Sciatic nerve (tissue), 2 donors: ENCODE results near the gene POU2AF3. TPM values are rescaled to one million over a fixed set of nuclear protein-coding genes. Genes with fewer than 3 reads are reported as not detected.
"Not testable (repeated sequence)": the region's sequence is repeated elsewhere in the genome, so short reads cannot be mapped to it uniquely, and the experiment has no call there.

Experiments used
- ATAC-seq: fragments of 200-7000 bp; cut with Tn5 transposase; one replicate; pipeline ENCODE4 v1.9.1; 2020; ENCODE audit warnings: mild to moderate bottlenecking, moderate library complexity
- DNase-seq: peaks from one replicate; pipeline ENCODE4 v3.0.0-alpha.2; 2020; ENCODE audit warnings: low spot score
- intact Hi-C: fragments of 100-400 bp; cut with DNase I; formaldehyde crosslinking; loops from one replicate; pipeline ENCODE4 v1.14.2; 2022
- total RNA-seq: library from RNA; stranded (reverse); fragmentation: NEBNext Ultra II Directional; extraction: Animal tissue kit (Norgen Biotek cat#: 25700); gene quantifications from one replicate; pipeline ENCODE4 v1.2.1, GENCODE V29; 2021
- donor health status: DM: no; HTN: no; CAD: no.
- donor health status: DM: no; HTN: no; CAD: no.

POU2AF3 gene, protein sequence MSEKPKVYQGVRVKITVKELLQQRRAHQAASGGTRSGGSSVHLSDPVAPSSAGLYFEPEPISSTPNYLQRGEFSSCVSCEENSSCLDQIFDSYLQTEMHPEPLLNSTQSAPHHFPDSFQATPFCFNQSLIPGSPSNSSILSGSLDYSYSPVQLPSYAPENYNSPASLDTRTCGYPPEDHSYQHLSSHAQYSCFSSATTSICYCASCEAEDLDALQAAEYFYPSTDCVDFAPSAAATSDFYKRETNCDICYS
- total RNA-seq: 3.1 TPM

DNA sequence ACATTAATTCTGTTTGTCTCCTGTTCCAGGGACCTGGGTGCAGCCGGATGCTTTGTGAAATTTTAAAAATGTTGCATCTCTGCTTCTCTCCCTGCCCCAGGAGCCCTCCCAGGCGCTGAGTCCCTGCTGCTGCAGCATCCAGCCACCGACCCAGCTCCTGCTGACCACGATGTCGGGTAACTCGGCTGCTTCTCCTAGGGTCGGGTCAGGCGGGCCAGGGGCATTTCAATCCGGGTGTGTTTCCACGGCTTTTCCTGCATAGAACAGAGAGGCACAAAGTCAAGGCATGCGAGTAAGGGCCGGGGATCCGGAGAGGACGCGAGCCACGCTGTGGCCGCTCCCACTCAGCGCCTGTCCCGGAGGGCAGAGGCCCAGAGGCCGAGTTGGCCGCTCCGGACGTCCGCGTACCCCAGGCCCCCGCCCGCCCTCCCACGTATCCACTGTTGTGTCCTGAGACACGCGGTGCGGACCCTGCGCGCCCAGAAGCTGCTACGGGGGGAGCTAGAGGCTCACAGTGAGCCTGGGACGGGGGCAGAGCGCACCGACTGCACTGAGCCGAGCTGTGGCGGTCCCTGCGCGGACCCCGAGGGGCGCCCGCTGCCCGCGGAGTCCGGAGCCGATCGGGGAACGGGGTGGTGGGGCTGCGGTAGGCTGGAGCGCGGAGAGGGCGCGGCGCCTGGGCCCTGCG is at the start of gene POU2AF3:
POU2AF3 (plus strand) TSS at position 134 of the 688 bp plus-strand sequence; CDS start at position 170, 36 bp downstream.
- intact Hi-C loops: no loop called here
- DNase-seq (no peak), ATAC-seq (peak; percentile 54)

DNA sequence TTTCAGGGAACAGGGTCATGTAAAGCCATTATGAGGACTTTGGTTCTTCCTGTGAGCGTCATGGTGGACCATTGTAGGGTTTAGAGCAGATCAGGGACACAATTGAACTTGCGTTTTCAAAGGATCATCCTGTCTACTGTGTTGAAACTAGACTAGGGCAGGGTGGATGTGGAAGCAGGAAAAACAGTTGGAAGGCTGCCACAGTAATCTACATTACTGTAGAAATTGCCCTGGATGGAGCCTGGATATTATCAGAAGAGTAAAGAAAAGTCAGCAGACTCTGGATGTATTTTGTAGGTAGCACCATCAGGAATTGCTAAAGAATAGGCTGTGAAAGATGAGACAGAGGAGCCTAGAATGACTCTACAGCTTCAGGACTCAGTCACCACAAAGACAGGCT is 47.4 kb upstream of the POU2AF3 start:
- intact Hi-C loops: no loop called here
- ATAC-seq (no peak), DNase-seq (no peak)

DNA sequence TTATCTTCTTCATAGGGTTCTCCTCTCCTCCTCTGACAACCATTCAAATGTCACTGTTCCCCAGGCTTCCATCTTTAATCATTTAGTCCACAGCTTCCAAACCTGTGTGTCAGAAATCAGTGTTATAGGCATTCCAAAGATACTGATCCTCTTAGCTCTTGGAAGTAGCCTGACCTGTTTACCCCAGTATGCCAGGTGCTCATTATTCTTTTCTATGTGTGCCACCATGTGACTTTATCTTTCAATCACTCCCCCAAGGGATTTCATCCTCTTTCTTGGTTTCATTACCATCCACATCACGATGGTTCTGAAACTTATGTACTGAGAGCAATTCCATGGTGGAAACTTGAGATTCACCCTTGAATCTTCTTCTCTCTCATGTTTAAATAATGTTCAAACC is 45.2 kb upstream of the POU2AF3 start:
- ATAC-seq (no peak), DNase-seq (no peak)
- intact Hi-C loops: no loop called here

DNA sequence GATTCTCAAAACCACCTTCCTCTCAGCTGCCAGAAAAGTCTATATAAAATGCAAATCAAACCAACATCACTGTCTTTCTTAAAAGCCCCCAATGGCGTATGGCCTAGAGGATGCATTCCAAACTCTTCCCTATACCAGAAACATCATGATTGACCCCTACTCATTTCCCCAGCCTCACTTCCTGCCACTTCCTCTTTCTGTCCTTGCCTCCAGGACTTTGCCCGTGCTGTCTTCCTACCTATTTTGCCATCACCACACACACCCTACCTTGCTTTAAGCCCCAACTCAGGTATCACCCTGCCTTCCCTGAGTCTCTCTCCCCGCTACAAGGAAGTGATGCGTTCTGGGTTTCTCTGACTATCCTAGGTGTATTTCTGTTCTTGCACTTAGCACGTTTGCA is 44.7 kb upstream of the POU2AF3 start:
- intact Hi-C loops: no loop called here
- ATAC-seq: no peak
- no peak for DNase-seq

DNA sequence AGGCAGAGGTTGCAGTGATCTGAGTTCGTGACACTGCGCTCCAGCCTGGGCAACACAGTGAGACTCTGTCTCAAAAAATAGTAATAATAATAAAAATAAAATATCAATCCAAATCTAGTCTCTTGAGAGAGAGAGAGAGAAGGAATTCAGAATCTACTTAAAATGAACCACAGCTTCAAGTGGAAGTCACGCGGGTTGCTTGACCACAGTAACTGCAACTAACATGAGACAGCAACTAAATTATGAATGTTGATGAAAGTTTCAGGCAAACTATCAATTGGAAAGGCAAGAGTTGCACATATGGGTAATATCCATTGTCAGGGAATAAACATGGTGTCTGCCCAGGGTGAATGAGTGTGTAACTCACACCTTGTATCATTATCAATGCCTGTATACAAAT is 40.3 kb upstream of the POU2AF3 start:
- ATAC-seq (no peak), DNase-seq (no peak)
- intact Hi-C loops: no loop called here

DNA sequence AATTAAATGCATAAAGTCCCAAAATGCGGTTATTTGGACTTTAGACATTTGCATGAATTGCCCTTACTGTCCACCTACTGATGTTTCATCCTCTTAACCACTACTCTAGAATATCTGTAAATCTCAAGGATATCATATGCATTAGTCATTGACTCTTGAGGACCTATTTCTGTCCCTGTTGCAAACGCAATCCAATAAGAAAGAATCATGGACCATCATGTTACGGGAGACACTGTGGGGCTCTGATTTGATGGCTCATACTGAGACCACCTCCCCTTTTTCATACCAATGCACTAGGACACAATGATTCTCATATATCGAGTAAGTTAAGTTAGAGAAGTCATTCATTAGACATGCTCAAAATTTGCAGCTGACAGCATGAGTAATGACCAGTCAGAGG is 38.5 kb upstream of the POU2AF3 start:
- ATAC-seq: no peak
- DNase-seq: no peak
- intact Hi-C loops: no loop called here

DNA sequence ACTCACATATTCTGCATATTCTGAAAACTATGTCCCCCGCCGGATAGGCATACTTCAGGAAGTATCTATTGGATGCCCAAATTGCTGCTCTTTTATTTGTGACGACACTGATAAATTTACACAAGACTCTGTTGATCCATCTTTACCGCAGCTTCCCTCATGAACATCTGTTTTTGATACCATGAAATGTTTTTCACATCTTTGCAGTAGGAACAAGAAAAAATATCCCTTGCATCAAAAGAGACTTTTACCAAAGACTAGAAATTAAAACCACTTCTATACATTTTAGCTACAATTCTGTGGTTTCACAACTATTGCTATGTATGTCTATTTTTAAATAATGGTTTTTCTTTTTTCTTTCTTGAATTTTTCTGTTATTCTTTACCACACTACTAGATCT is 37.5 kb upstream of the POU2AF3 start:
- no peak for ATAC-seq
- no peak for DNase-seq
- intact Hi-C loops: no loop called here

DNA sequence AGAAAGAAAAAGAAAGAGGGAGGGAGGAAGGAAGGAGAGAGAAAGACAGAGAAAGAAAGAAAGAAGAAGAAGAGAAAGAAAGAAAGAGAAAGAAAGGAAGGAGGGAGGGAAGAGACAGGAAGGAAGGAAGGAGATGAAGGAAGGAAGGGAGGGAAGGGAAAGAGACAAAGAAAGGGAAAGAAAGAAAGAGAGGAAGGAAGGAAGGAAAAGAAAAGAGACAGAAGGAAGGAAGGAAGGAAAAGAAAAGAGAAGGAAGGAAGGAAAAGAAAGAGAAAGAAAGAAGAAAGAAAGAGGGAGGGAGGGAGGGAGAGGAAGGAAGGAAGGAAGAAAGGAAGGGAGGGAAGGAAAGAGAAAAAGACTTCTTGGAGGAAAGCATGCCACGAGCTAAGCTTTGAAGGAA is 33.7 kb upstream of the POU2AF3 start:
- DNase-seq (no peak), ATAC-seq (no peak)
- intact Hi-C loops: no loop called here

DNA sequence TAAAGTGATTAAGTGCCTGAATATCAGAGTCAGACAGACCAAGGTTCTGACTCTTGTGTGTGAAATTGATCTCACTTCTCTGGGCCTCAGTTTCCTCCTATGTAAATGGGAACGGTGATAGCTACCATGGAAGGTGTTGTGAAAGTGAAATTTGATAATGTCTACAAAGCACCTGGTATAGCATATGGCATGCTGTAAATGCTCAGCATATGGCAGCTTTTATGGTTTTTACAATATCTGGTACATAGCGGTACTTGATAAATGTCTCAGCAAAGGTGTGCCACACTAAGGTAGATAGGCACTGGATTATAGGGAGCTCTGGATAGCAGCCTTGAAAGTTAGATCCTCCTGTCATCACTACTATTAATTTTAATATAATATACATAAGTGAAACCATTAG is 32.9 kb upstream of the POU2AF3 start:
- no peak for DNase-seq
- ATAC-seq: no peak
- intact Hi-C loops: no loop called here

DNA sequence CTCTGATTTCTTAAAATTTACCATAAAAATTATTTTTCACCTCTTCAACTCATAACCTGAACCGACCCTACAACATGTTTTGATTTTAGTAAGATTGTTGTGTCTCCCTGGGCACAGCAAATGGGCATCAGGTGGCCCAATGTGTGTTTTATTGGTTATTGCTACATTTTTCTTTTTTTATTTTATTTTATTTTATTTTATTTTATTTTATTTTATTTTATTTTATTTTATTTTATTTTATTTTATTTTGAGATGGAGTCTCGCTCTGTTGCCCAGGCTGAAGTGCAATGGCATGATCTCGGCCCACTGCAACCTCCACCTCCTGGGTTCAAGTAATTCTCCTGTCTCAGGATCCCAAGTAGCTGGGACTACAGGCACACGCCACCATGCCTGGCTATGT is 30.0 kb upstream of the POU2AF3 start:
- intact Hi-C loops, ATAC-seq, DNase-seq: not testable (repeated sequence)

DNA sequence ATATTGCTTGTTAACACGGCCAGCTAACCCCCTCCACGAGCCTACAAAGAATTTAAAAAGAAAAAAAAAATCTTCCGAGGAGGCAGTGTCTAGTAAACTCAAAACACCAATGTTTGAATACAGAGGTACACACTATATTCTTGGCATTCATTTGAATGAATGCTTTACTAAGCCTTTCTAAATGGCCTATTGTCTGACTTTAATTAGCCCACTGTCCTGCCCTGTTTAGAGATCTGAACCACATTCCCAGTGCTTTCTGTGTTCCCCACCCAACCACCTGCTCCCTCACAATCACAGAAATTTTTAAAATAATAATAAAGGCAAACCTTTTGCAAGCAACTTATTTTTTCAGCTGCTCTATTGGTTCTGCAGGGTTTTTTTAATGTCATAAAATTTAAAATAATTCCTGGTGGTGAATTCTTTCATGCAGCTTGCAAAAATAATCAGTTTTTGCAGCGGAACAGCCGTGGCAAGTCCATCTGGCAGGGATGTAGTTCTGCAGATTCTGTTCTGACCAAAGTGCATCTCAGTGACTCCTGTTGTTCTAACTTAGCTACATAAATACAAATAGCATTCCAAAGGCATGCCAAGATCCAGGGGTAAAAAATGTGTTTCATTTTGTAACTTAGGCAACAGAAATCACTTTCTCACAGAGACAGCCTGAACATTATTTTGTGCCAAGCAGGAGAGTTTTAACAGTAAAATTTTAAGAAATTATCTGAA is 29.0 kb upstream of the POU2AF3 start:
- no peak for DNase-seq
- intact Hi-C loops: no loop called here
- ATAC-seq: peak; percentile 90

DNA sequence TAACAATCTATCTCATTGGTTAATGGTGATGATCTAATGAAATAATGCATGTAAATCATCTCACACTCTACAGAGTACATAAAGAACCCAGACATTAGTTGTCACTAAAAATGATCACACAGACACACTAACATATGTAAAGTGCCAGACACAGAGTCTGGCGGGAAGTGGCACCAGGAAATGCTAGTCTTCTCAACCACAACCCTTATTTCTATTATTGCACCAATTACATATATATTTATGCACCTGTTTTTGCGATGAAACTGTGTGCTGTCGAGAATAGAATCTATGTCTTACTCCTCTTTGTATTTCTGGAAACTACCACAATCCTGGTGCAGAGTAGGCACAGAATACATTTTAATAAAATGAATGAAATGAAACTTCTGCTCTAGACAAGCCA is 25.9 kb upstream of the POU2AF3 start:
- intact Hi-C loops: no loop called here
- ATAC-seq (no peak), DNase-seq (no peak)

DNA sequence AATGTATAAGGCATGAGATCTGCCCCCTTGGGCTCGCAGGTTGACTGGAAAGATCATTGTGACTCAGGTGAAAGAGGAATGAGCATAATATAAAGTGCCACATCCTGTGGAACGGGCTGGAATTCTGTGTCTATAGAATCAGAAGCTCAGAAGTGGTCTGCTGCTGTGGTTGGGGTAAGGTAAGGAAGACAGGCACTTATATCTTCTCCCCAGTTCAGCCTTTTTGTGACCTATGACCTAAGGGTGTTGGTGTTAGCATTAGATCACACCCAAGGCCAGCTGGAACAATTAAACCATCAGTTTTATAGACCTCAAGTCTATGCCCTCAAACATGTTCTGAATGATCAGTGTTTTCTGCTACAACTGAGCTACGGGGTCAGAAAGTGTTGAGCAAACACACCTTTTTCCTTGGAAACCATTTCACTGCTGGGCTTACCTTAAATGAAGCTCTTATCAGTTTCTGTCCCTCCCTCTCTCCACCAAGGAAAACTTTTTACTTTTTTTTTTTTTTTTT is 15.7 kb upstream of the POU2AF3 start:
- ATAC-seq (no peak), DNase-seq (no peak)
- intact Hi-C loops: loop anchor here (10.0 kb wide), 1 partner anchor 142 kb away; no protein-coding TSS in a partner anchor

DNA sequence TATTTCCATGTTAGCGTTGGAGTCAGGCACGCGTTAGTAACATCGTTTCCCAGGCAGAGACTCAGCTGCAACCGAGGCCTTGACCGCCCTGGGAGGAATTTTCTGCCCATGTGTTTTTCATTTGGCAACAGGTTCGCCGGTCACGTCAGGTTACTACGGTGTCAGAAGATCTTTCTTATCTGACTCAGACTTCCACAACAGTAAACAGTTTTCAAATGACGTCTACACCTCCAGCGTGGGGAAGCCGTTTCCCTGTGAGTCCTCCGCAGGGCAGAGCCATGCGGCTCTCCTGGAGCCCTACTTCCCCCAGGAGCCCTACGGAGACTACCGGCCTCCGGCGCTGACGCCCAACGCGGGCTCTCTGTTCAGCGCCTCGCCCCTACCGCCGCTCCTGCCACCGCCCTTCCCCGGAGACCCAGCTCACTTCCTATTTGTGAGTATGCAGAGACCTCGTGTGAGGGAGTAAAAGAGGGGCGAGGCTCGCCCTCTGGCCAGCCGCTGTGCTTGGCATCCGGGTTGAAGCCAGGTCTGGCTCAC is 14.3 kb upstream of the POU2AF3 start:
- ATAC-seq (peak; percentile 86), DNase-seq (peak; percentile 70)
- intact Hi-C loops: loop anchor here (10.0 kb wide), 1 partner anchor 141 kb away; no protein-coding TSS in a partner anchor

DNA sequence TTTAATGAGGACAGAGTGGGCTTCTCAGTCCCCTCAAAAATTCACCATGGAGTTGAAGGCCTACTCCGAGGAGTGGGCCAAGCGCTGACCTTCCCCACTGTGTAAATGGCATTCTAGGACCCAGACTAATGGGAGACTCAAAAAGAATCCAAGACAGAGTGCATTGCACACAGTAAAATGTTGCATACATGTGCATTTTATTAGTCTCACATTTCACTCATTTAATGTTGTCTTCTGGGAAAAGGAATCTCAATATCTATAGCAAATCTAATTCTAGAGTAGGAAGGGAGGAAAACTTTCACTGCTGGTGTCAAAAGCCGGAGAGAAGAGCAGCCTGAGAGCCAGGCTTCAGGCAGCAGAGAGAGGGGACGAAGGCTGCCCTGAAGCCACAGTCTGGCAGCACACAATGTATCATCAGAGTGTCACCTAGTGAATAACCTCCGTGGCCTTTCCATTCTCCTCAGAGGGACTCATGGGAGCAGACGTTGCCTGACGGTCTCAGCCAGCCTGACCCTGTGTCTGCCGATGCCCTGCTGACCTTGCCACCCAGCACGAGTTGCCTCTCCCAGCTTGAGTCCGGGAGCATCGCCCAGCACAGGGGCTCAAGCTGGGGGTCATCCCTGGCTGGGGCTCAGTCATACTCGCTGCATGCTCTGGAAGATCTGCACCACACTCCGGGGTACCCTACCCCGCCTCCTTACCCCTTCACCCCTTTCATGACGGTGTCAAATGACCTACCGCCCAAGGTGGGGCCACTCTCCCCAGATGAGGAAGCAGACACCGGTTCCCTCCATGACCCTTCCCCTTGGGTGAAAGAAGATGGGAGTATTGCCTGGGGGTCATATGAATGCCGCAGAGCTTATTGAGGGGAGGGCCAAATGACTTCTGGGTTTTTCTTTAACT is 12.9 kb upstream of the POU2AF3 start:
- DNase-seq (no peak), ATAC-seq (no peak)
- intact Hi-C loops: loop anchor here (10.0 kb wide), 1 partner anchor 139 kb away; no protein-coding TSS in a partner anchor

DNA sequence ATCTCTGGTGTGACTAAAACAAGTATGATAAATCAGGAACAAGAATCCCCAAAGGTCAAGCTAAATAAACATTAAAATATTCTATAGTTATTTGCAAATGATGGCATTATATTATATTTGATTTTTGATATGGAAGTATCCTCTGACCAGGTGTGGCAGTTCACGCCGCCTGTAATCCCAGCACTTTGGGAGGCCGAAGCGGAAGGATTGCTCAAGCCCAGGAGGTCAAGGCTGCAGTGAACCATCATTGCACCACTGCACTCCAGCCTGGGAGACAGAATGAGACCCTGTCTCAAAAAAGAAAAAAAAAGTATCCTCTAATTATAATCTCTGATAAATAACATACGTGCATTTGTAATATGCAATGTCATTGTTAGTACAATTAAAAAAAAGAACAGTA is 6.6 kb upstream of the POU2AF3 start:
- DNase-seq (no peak), ATAC-seq (no peak)
- intact Hi-C loops: no loop called here

DNA sequence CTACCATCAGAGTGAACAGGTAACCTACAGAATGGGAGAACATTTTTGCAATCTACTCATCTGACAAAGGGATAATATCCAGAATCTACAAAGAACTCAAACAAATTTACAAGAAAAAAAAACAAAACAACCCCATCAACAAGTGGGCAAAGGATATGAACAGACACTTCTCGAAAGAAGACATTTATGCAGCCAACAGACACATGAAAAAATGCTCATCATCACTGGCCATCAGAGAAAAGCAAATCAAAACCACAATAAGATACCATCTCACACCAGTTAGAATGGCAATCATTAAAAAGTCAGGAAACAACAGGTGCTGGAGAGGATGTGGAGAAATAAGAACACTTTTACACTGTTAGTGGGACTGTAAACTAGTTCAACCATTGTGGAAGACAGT is 5.9 kb upstream of the POU2AF3 start:
- DNase-seq, ATAC-seq, intact Hi-C loops: not testable (repeated sequence)

DNA sequence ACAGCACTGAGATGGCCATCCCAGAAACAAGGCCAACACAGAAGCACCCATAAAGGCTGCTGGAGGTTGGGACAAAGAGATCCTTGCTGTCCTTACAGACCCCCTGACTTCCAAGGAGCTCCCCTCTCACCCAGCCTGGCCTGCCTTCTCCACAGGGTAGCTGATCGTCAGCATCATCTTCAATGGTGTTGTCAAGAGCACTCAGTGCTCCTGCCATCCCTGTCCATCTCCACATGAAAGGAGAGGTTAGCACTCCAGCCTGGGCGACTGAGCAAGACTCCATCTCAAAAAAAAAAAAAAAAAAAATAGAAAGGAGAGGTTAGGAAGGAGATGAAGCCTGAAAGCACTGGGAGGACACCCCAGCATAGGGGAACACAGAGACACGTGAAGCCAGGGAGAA is 2.1 kb upstream of the POU2AF3 start:
- no peak for DNase-seq
- ATAC-seq: no peak
- intact Hi-C loops: no loop called here

DNA sequence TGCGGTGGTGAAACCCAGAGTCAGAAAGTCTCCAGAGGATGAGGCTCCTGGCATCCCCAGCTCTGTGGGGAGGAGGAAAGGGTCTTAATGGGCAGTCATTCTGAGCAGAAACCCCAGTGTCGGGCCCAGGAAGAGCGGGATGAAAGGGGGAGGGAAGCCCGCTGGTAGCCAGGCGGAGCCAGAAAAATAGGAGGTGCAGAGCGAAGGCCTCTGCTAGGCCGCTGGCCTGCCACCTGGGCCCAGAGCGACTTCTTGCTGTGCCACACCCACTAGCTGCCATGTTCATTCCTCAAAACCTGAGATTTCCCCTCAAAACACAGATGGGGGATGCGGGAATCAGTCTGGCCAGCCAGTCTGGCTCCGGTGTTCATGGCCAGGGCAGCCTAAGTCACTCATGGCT is 650 bp upstream of the POU2AF3 start:
- intact Hi-C loops: no loop called here
- no peak for ATAC-seq
- DNase-seq: no peak
